Left renal cortex interstitium (tissue), 4 donors: Measurements from ENCODE around the gene CD40LG. TPM values are rescaled to one million over a fixed set of nuclear protein-coding genes. Genes with fewer than 3 reads are reported as not detected.
A peak's percentile ranks its signal among the peaks of the same experiment; 100 is the strongest.

ENCODE experiments used
- DNase-seq, 4 donors: peaks; one replicate each; pipeline ENCODE4 v3.0.0-alpha.2; 2013; ENCODE audit warnings: low read depth in 4 of 4, low spot score in 2 of 4, missing footprints in 1 of 4
- polyA plus RNA-seq, 4 donors: library from polyadenylated mRNA; unstranded; fragments of 120-200 nt; gene quantifications; one replicate each; pipeline ENCODE4 v1.2.1, GENCODE V29; 2013; ENCODE audit not compliant: insufficient read length in 4 of 4

Gene CD40LG
- polyA plus RNA-seq, 4 donors = 0.09 to 0.22 (median 0.14) TPM

- DNase-seq = no peak
These were observed 44.3 kb downstream of the CD40LG start for GRCh38 chrX:136692271-136692670.

DNA sequence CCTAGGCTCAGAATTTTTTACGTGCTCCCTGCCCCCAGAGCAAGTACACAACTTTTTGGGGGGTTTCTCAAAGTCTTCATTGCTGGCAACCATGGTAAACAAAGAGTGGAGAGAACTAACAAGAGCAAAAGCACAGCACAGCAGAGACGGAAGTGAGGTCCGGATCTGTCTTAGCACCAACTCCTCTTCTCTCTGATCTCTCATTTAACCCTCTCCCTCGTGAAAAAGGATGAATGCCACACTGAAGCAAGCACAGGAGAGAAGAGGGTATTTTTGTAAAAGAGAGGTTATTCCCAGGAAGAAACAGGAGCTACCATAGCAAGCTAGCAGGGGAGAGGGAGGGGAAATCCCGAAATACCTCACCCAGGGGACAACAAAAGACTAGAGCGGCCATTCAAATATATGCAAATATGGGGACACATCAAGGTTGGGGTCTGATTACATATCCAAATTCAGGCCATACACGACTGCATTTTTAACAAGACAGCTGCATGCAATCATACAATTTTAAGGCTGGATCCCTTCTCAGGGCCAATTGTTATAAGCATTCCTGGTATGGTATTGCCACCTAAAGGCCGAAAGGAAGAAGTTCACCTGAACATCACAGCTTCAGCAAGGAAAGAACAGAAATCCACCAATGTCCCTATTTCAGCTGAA, 46.6 kb downstream of the CD40LG start:
- DNase-seq = peak in 2 of 4 donors; percentile 13 to 28

DNA sequence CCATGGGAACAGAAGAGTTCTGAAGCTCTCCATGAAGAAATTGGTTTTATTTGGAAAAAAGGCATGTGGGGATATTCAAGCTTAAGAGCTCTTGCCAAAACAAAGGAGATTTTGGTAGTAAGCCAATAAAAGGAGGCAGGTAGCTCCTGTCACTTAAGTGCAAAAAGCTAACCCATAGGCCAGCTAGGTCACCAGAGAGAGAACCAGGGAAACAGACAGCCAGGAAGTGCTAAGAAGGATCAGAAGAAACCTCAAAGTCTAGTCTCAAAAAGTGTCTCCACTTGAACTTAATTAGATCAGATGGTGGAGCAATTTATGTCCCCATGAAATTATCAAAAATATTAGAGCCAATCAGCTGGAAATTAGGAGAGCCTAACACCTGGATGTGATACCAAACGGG, 49.2 kb downstream of the CD40LG start:
- DNase-seq = no peak

GRCh38 chrX:136708348-136708747, 60.4 kb downstream of the CD40LG start:
- no peak for DNase-seq

Other genes starting within 250 kb of the CD40LG start
- gene BRS3, start 160.2 kb upstream of the CD40LG start, polyA plus RNA-seq = under 1 TPM in 1 of 4 donors, not detected in 3; 0.08 TPM
- 100 to 1,000 TPM in 3 of 4 donors, 10 to 100 TPM in 1; 98.1 to 122 (median 107) TPM for gene HTATSF1, start 150.6 kb upstream of the CD40LG start, polyA plus RNA-seq
- 10 to 100 TPM in 2 of 4 donors, 1 to 10 TPM in 2; 4.3 to 12.5 (median 9.9) TPM for gene VGLL1, start 115.9 kb upstream of the CD40LG start, polyA plus RNA-seq
- gene ARHGEF6, start 132.8 kb downstream of the CD40LG start, polyA plus RNA-seq = 10 to 100 TPM; 11.5 to 15.8 (median 13.0) TPM
- 100 to 1,000 TPM; 346 to 459 (median 439) TPM for gene RBMX, start 232.6 kb downstream of the CD40LG start, polyA plus RNA-seq